Measurements from ENCODE around the gene SMURF1.
"Not testable (repeated sequence)": the region's sequence is repeated elsewhere in the genome, so short reads cannot be mapped to it uniquely, and the experiment has no call there.

Gene SMURF1

DNA sequence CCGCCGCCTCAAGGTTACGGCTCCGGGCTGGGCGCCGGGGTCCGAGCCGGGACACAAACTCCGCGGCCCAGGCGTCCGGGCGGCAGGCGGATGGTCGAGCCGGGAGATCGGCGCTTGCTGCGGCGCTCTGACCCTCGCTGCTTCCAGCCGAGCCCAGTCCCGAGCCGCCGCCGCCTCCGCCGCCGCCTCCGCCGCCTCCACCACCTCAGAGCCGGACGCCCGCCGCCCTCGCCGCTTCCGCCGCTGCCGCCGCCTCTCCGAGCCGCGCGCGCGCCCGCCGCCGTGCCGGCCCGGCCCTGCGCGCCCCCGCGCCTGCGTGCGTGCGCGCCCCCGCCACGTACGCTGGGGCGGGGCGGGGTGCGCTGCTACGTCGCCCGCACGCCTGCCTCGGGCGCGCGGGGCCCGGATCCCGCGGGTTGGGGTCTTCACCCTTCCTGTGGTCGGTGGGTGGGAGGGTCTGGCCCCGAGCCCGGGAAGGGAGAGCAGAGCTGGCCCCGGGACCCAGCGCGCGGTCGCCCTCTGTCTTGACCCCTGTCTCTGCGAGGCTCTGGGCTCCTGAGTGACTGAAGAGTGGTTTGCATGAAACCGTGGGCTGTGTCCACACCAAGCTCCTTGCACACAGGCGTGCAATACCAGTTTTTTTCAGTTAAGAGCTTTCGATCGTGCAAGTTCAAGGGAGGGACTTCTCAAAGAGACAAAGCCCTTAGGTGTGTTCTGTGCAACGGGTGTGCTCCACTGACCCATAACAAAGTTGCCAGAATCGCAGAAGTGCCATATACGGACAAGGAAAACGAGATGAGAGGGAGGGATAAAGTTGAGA lies at the start of gene SMURF1:
Gene SMURF1, minus strand, starts transcription at position 256 of the 820 bp plus-strand sequence. CDS start 328 bp downstream, outside the sequence.
- DNase-seq (ENCODE audit: low spot score): peak; percentile 54

DNA sequence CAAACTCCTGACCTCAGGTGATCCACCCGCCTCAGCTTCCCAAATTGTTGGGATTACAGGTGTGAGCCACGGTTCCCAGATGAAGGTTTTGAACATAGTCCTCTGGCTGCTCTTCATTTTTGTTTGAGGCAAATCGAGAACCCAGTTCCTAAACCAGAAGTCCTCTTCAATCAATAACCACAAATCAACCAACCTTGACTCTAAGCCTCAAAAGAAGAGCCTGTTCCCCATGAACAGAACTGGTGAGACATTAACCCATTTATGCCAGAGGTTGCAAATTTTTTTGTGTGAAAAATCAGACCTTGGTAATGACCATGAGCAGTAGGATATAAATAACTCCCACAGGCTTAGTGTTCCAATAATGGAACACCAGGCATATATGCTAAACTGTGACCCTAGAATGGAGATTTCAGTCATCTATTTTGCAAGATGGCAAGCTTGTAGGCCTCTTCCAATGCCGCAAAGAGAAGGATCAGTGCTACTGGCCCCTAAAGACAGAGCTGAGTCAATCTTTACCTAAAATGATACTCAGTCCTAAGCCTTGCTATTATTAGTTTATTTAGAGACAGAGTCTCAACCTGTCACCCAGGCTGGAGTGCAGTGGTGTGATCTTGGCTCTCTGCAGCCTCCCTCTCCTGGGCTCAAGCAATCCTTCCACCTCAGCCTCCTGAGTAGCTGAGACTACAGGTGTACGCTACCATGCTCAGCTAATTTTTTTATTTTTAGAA lies 48.1 kb upstream of the SMURF1 start:
- no peak for DNase-seq (ENCODE audit: low spot score)

- DNase-seq (ENCODE audit: low spot score): no peak
These were observed 46.6 kb upstream of the SMURF1 start for GRCh38 chr7:99190359-99191009.

- DNase-seq (ENCODE audit: low spot score): no peak
These were observed 45.3 kb upstream of the SMURF1 start for GRCh38 chr7:99189222-99189621.

GRCh38 chr7:99188221-99188620 lies 44.3 kb upstream of the SMURF1 start:
- no peak for DNase-seq (ENCODE audit: low spot score)

- no peak for DNase-seq (ENCODE audit: low spot score)
These were observed 40.8 kb upstream of the SMURF1 start for GRCh38 chr7:99184532-99185218.

- DNase-seq (ENCODE audit: low spot score): no peak
These were observed 36.3 kb upstream of the SMURF1 start for GRCh38 chr7:99180067-99180650.

GRCh38 chr7:99177165-99177564 lies 33.3 kb upstream of the SMURF1 start:
- DNase-seq (ENCODE audit: low spot score): no peak

DNA sequence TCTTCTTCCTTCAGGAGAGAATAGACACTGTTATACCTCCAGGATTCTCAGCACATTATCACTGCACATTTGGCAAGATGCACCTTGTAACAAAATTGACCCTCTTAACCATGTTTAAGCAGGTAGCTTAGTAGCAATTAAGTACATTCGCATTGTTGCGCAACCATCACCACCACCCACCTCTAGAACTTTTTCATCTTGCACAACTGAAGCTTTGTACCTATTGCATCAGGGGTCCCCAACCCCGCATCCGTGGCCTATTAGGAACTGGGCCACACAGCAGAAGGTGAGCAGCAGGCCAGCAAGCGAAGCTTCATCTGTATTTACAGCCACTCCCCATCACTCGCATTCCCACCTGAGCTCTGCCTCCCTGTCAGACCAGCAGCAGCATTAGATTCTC lies 29.9 kb upstream of the SMURF1 start:
- DNase-seq (ENCODE audit: low spot score): no peak

- DNase-seq (ENCODE audit: low spot score): no peak
These were observed 27.8 kb upstream of the SMURF1 start for GRCh38 chr7:99171731-99172130.

DNA sequence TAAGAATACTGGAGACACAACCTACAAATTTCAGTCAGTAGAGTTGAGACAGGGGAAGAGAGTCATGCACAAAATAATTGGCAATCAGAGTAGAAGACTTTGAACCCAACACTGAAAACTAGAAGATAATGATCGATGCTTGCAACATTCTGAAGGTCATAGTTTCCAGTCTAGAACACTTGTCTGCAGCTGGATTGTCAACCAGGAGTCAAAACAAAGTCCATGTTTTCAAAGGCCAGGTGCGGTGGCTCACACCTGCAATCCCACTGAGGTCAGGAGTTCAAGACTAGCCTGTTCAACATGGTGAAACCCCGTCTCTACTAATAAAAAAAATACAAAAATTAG lies 26.8 kb upstream of the SMURF1 start:
- no peak for DNase-seq (ENCODE audit: low spot score)

GRCh38 chr7:99170065-99170729 lies 26.3 kb upstream of the SMURF1 start:
- no peak for DNase-seq (ENCODE audit: low spot score)

DNA sequence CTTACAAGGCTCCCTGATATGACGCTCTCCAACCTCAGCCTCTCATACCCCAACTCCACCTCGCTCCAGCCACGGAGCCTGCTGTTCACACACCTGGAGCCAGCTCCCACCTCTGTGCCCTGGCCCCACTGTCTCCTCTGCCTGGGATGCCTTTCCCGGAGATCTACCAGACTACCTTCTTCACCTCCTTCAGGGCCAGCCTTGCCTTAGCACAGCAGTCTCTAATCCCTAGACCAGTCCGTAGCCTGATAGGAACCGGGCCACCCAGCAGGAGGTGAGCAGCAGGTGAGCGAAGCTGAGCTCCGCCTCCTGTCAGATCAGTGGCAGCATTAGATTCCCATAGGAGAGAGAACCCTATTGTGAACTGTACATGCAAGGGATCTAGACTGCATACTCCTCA lies 23.2 kb upstream of the SMURF1 start:
- no peak for DNase-seq (ENCODE audit: low spot score)

- DNase-seq (ENCODE audit: low spot score): no peak
These were observed 21.9 kb upstream of the SMURF1 start for GRCh38 chr7:99165816-99166215.

- DNase-seq (ENCODE audit: low spot score): not testable (repeated sequence)
These were observed 19.8 kb upstream of the SMURF1 start for GRCh38 chr7:99163669-99164068.

DNA sequence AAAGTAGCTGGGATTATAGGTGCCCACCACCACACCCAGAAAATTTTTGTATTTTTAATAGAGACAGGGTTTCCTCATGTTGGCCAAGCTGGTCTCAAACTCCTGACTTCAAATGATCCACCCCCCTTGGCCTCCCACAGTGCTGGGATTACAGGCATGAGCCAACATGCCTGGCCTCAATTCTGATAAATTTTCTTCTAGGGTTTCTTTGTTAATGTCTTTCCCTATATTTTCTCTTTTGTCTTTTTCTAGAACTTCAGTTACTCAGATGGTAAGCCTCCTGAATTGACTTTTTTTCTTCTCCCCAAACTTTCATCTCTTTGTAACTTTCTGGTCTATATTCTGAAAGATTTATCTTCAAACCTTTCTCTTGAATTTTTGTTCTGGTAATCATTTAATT lies 12.7 kb upstream of the SMURF1 start:
- DNase-seq (ENCODE audit: low spot score): no peak

DNA sequence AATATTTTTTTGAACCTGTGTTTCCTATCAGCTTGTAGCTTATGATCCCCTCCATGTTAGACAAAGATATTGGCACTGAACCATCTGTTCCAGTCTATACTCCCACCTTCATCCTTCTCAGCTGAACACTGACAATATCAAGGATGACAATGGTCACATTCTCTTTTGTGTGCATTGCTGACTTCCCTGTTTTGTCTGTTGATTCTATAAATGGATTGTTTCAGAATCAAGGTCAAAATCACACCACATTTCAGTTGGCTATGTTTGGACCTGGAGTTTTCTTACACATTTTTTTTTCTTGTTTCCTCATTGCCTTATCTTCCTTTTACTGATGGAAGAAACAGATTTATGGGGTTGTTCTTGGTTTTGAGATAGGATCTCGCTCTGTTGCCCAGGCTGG lies 11.3 kb upstream of the SMURF1 start:
- no peak for DNase-seq (ENCODE audit: low spot score)

GRCh38 chr7:99146979-99147378 lies 3.1 kb upstream of the SMURF1 start:
- no peak for DNase-seq (ENCODE audit: low spot score)

DNA sequence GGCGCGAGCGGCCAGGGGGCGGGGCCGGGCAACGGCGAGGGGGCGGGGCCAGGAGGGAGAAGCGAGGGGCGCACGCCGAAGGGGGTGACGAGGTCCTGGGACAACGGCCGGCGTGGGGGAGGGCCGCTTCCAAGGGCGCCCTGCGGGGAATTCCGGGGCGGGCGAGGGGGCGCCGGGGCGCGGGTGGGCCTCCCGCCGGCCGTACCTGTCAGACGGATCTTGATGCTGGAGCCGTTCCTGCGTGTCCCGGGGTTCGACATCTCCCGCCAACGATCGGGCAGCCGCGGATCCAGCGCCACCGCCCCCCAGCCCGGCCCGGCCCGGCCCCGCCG lies 421 bp downstream of the SMURF1 start:
- no peak for DNase-seq (ENCODE audit: low spot score)

- DNase-seq (ENCODE audit: low spot score): peak; percentile 90
These were observed 984 bp downstream of the SMURF1 start for GRCh38 chr7:99142727-99143520.
